Measurements from ENCODE around the gene DPH5.
A peak's percentile ranks its signal among the peaks of the same experiment; 100 is the strongest.
"Not testable (repeated sequence)": the region's sequence is repeated elsewhere in the genome, so short reads cannot be mapped to it uniquely, and the experiment has no call there.

DPH5 gene

GRCh38 chr1:101033017-101033416, 7.4 kb upstream of the DPH5 start:
- peaks cover 0 to 2% of the 10 kb centered on the region in 2 donors for H3K4me1 ChIP-seq (ENCODE audit: control insufficient read depth in 2 of 2, insufficient read depth in 2 of 2, low read length in 2 of 2)
- H3K27ac ChIP-seq (ENCODE audit: low read depth in 2 of 2, low read length in 2 of 2): no peak overlapping the region
- no peaks in the 10 kb centered on the region for H3K36me3 ChIP-seq (ENCODE audit: control insufficient read depth in 2 of 2, insufficient read depth in 2 of 2, low read length in 2 of 2)
- H3K9ac ChIP-seq (ENCODE audit: low read depth in 1 of 2, low read length in 2 of 2): no peak overlapping the region
- no peaks in the 10 kb centered on the region for H3K9me3 ChIP-seq (ENCODE audit: control insufficient read depth in 2 of 2, low read length in 2 of 2)
- no peaks in the 10 kb centered on the region for H3K27me3 ChIP-seq (ENCODE audit: control insufficient read depth in 2 of 2, insufficient read depth in 2 of 2, low read length in 2 of 2)
- H3K4me3 ChIP-seq (ENCODE audit: low read length in 2 of 2): no peak overlapping the region

GRCh38 chr1:101032129-101032528, 6.5 kb upstream of the DPH5 start:
- H3K4me3 ChIP-seq (ENCODE audit: low read length in 2 of 2); H3K27ac ChIP-seq (ENCODE audit: low read depth in 2 of 2, low read length in 2 of 2); H3K4me1 ChIP-seq (ENCODE audit: control insufficient read depth in 2 of 2, insufficient read depth in 2 of 2, low read length in 2 of 2); H3K27me3 ChIP-seq (ENCODE audit: control insufficient read depth in 2 of 2, insufficient read depth in 2 of 2, low read length in 2 of 2); H3K9ac ChIP-seq (ENCODE audit: low read depth in 1 of 2, low read length in 2 of 2); H3K36me3 ChIP-seq (ENCODE audit: control insufficient read depth in 2 of 2, insufficient read depth in 2 of 2, low read length in 2 of 2); H3K9me3 ChIP-seq (ENCODE audit: control insufficient read depth in 2 of 2, low read length in 2 of 2): not testable (repeated sequence)

- H3K4me3 ChIP-seq (ENCODE audit: low read length in 2 of 2): no peak overlapping the region
- H3K9me3 ChIP-seq (ENCODE audit: control insufficient read depth in 2 of 2, low read length in 2 of 2): no peaks in the 10 kb centered on the region
- no peak overlapping the region for H3K9ac ChIP-seq (ENCODE audit: low read depth in 1 of 2, low read length in 2 of 2)
- H3K4me1 ChIP-seq (ENCODE audit: control insufficient read depth in 2 of 2, insufficient read depth in 2 of 2, low read length in 2 of 2): peaks cover 0 to 7% of the 10 kb centered on the region in 2 donors
- H3K27ac ChIP-seq (ENCODE audit: low read depth in 2 of 2, low read length in 2 of 2): no peak overlapping the region
- no peaks in the 10 kb centered on the region for H3K36me3 ChIP-seq (ENCODE audit: control insufficient read depth in 2 of 2, insufficient read depth in 2 of 2, low read length in 2 of 2)
- no peaks in the 10 kb centered on the region for H3K27me3 ChIP-seq (ENCODE audit: control insufficient read depth in 2 of 2, insufficient read depth in 2 of 2, low read length in 2 of 2)
Measured at GRCh38 chr1:101030881-101031280, 5.3 kb upstream of the DPH5 start.

- Histone ChIP-seq H3K9ac (ENCODE audit: low read depth in 1 of 2, low read length in 2 of 2) (no peak overlapping the region), H3K36me3 (ENCODE audit: control insufficient read depth in 2 of 2, insufficient read depth in 2 of 2, low read length in 2 of 2) (no peaks in the 10 kb centered on the region), H3K27me3 (ENCODE audit: control insufficient read depth in 2 of 2, insufficient read depth in 2 of 2, low read length in 2 of 2) (no peaks in the 10 kb centered on the region), H3K27ac (ENCODE audit: low read depth in 2 of 2, low read length in 2 of 2) (no peak overlapping the region), H3K4me3 (ENCODE audit: low read length in 2 of 2) (no peak overlapping the region), H3K9me3 (ENCODE audit: control insufficient read depth in 2 of 2, low read length in 2 of 2) (no peaks in the 10 kb centered on the region), H3K4me1 (ENCODE audit: control insufficient read depth in 2 of 2, insufficient read depth in 2 of 2, low read length in 2 of 2) (peaks cover 9 to 13% of the 10 kb centered on the region in 2 donors)
Measured at GRCh38 chr1:101029184-101029583, 3.6 kb upstream of the DPH5 start.

- Histone ChIP-seq H3K4me1 (ENCODE audit: control insufficient read depth in 2 of 2, insufficient read depth in 2 of 2, low read length in 2 of 2) (peaks cover 9 to 13% of the 10 kb centered on the region in 2 donors), H3K4me3 (ENCODE audit: low read length in 2 of 2) (no peak overlapping the region), H3K27me3 (ENCODE audit: control insufficient read depth in 2 of 2, insufficient read depth in 2 of 2, low read length in 2 of 2) (no peaks in the 10 kb centered on the region), H3K27ac (ENCODE audit: low read depth in 2 of 2, low read length in 2 of 2) (no peak overlapping the region), H3K36me3 (ENCODE audit: control insufficient read depth in 2 of 2, insufficient read depth in 2 of 2, low read length in 2 of 2) (no peaks in the 10 kb centered on the region), H3K9me3 (ENCODE audit: control insufficient read depth in 2 of 2, low read length in 2 of 2) (no peaks in the 10 kb centered on the region), H3K9ac (ENCODE audit: low read depth in 1 of 2, low read length in 2 of 2) (no peak overlapping the region)
Measured at GRCh38 chr1:101028466-101028865, 2.9 kb upstream of the DPH5 start.

GRCh38 chr1:101027194-101027772, 1.7 kb upstream of the DPH5 start:
- peaks cover 9 to 13% of the 10 kb centered on the region in 2 donors for H3K4me1 ChIP-seq (ENCODE audit: control insufficient read depth in 2 of 2, insufficient read depth in 2 of 2, low read length in 2 of 2)
- H3K4me3 ChIP-seq (ENCODE audit: low read length in 2 of 2): no peak overlapping the region
- no peaks in the 10 kb centered on the region for H3K27me3 ChIP-seq (ENCODE audit: control insufficient read depth in 2 of 2, insufficient read depth in 2 of 2, low read length in 2 of 2)
- no peak overlapping the region for H3K27ac ChIP-seq (ENCODE audit: low read depth in 2 of 2, low read length in 2 of 2)
- H3K9me3 ChIP-seq (ENCODE audit: control insufficient read depth in 2 of 2, low read length in 2 of 2): no peaks in the 10 kb centered on the region
- H3K36me3 ChIP-seq (ENCODE audit: control insufficient read depth in 2 of 2, insufficient read depth in 2 of 2, low read length in 2 of 2): no peaks in the 10 kb centered on the region
- no peak overlapping the region for H3K9ac ChIP-seq (ENCODE audit: low read depth in 1 of 2, low read length in 2 of 2)

- H3K4me1 ChIP-seq (ENCODE audit: control insufficient read depth in 2 of 2, insufficient read depth in 2 of 2, low read length in 2 of 2): peaks cover 9 to 13% of the 10 kb centered on the region in 2 donors
- peak overlapping the region; percentile 85 to 97 for H3K4me3 ChIP-seq (ENCODE audit: low read length in 2 of 2)
- peak overlapping the region; percentile 86 to 88 for H3K9ac ChIP-seq (ENCODE audit: low read depth in 1 of 2, low read length in 2 of 2)
- no peaks in the 10 kb centered on the region for H3K27me3 ChIP-seq (ENCODE audit: control insufficient read depth in 2 of 2, insufficient read depth in 2 of 2, low read length in 2 of 2)
- no peaks in the 10 kb centered on the region for H3K9me3 ChIP-seq (ENCODE audit: control insufficient read depth in 2 of 2, low read length in 2 of 2)
- H3K27ac ChIP-seq (ENCODE audit: low read depth in 2 of 2, low read length in 2 of 2): peak overlapping the region; percentile 75 to 81
- peaks cover 0 to under 1% of the 10 kb centered on the region in 2 donors for H3K36me3 ChIP-seq (ENCODE audit: control insufficient read depth in 2 of 2, insufficient read depth in 2 of 2, low read length in 2 of 2)
Measured at GRCh38 chr1:101026430-101026788, 825 bp upstream of the DPH5 start.

- H3K9ac ChIP-seq (ENCODE audit: low read depth in 1 of 2, low read length in 2 of 2): peak overlapping the region; percentile 86 to 88
- no peaks in the 10 kb centered on the region for H3K27me3 ChIP-seq (ENCODE audit: control insufficient read depth in 2 of 2, insufficient read depth in 2 of 2, low read length in 2 of 2)
- H3K36me3 ChIP-seq (ENCODE audit: control insufficient read depth in 2 of 2, insufficient read depth in 2 of 2, low read length in 2 of 2): peaks cover 0 to 8% of the 10 kb centered on the region in 2 donors
- no peaks in the 10 kb centered on the region for H3K9me3 ChIP-seq (ENCODE audit: control insufficient read depth in 2 of 2, low read length in 2 of 2)
- peaks cover 9 to 13% of the 10 kb centered on the region in 2 donors for H3K4me1 ChIP-seq (ENCODE audit: control insufficient read depth in 2 of 2, insufficient read depth in 2 of 2, low read length in 2 of 2)
- peak overlapping the region; percentile 85 to 97 for H3K4me3 ChIP-seq (ENCODE audit: low read length in 2 of 2)
- peak overlapping the region; percentile 75 to 81 for H3K27ac ChIP-seq (ENCODE audit: low read depth in 2 of 2, low read length in 2 of 2)
Measured at GRCh38 chr1:101025283-101025656, 314 bp downstream of the DPH5 start.

- peaks cover 9 to 12% of the 10 kb centered on the region in 2 donors for H3K4me1 ChIP-seq (ENCODE audit: control insufficient read depth in 2 of 2, insufficient read depth in 2 of 2, low read length in 2 of 2)
- no peak overlapping the region for H3K4me3 ChIP-seq (ENCODE audit: low read length in 2 of 2)
- H3K9ac ChIP-seq (ENCODE audit: low read depth in 1 of 2, low read length in 2 of 2): no peak overlapping the region
- H3K27me3 ChIP-seq (ENCODE audit: control insufficient read depth in 2 of 2, insufficient read depth in 2 of 2, low read length in 2 of 2): no peaks in the 10 kb centered on the region
- H3K9me3 ChIP-seq (ENCODE audit: control insufficient read depth in 2 of 2, low read length in 2 of 2): no peaks in the 10 kb centered on the region
- peaks cover 0 to 8% of the 10 kb centered on the region in 2 donors for H3K36me3 ChIP-seq (ENCODE audit: control insufficient read depth in 2 of 2, insufficient read depth in 2 of 2, low read length in 2 of 2)
- H3K27ac ChIP-seq (ENCODE audit: low read depth in 2 of 2, low read length in 2 of 2): no peak overlapping the region
Measured at GRCh38 chr1:101022294-101022693, 3.3 kb downstream of the DPH5 start.

GRCh38 chr1:101017448-101017847, 8.1 kb downstream of the DPH5 start:
- Histone ChIP-seq H3K27me3 (ENCODE audit: control insufficient read depth in 2 of 2, insufficient read depth in 2 of 2, low read length in 2 of 2) (no peaks in the 10 kb centered on the region), H3K27ac (ENCODE audit: low read depth in 2 of 2, low read length in 2 of 2) (no peak overlapping the region), H3K4me1 (ENCODE audit: control insufficient read depth in 2 of 2, insufficient read depth in 2 of 2, low read length in 2 of 2) (no peaks in the 10 kb centered on the region), H3K9ac (ENCODE audit: low read depth in 1 of 2, low read length in 2 of 2) (no peak overlapping the region), H3K4me3 (ENCODE audit: low read length in 2 of 2) (no peak overlapping the region), H3K36me3 (ENCODE audit: control insufficient read depth in 2 of 2, insufficient read depth in 2 of 2, low read length in 2 of 2) (peaks cover 6 to 8% of the 10 kb centered on the region in 2 donors), H3K9me3 (ENCODE audit: control insufficient read depth in 2 of 2, low read length in 2 of 2) (no peaks in the 10 kb centered on the region)

GRCh38 chr1:101013776-101014175, 11.8 kb downstream of the DPH5 start:
- peaks cover 0 to 6% of the 10 kb centered on the region in 2 donors for H3K36me3 ChIP-seq (ENCODE audit: control insufficient read depth in 2 of 2, insufficient read depth in 2 of 2, low read length in 2 of 2)
- no peaks in the 10 kb centered on the region for H3K9me3 ChIP-seq (ENCODE audit: control insufficient read depth in 2 of 2, low read length in 2 of 2)
- no peak overlapping the region for H3K4me3 ChIP-seq (ENCODE audit: low read length in 2 of 2)
- H3K27ac ChIP-seq (ENCODE audit: low read depth in 2 of 2, low read length in 2 of 2): no peak overlapping the region
- H3K9ac ChIP-seq (ENCODE audit: low read depth in 1 of 2, low read length in 2 of 2): no peak overlapping the region
- no peaks in the 10 kb centered on the region for H3K27me3 ChIP-seq (ENCODE audit: control insufficient read depth in 2 of 2, insufficient read depth in 2 of 2, low read length in 2 of 2)
- no peaks in the 10 kb centered on the region for H3K4me1 ChIP-seq (ENCODE audit: control insufficient read depth in 2 of 2, insufficient read depth in 2 of 2, low read length in 2 of 2)

Data from mucosa of rectum (tissue), 2 donors.